ENCODE results near the gene NUDT8.
"Not testable (repeated sequence)": the region's sequence is repeated elsewhere in the genome, so short reads cannot be mapped to it uniquely, and the experiment has no call there.

NUDT8 gene

DNA sequence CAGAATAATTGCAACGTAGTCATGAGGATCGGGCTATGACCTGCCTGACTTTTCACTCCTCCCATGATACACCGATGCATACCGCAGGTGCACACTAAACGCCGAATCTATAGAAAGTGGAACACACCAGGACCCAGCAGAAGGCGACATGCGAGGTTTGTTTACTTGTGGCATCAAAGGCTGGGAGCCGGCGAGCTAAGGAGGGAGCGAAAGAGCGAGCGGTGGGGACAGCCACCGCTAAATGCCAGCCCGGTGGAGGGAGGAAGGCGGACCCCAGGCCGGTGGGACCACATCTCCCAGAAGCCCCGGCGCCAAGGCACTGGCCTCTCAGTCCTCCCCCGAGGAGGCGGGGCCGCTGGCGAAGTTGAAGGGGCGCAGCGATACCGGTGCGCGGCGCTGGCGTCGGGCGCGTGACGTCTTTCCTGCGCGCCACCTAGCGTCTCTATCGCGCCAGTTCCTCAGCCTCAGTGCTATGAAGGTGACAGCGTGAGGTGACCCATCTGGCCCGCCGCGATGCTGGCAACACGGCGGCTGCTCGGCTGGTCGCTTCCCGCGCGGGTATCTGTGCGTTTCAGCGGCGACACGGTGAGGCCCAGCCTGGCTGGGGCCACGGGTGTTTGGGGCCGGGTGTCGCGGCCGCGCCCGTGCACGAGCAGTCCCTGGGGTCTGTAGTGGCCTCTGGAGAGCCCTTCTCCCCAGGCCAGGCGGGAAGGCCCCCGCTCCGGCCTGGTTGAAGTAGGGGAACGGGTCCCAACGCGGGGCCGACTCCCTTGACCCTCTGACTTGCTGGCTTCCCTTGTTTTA, 23.0 kb downstream of the NUDT8 start, which contains the start of gene NDUFV1:
Gene NDUFV1 (plus strand): TSS at position 445 of the 804 bp plus-strand sequence. CDS start 69 bp downstream, at position 514.
- peak within 1 kb of the TSS; percentile 86 for H3K27ac ChIP-seq
- TF ChIP-seq, protein P1, sequence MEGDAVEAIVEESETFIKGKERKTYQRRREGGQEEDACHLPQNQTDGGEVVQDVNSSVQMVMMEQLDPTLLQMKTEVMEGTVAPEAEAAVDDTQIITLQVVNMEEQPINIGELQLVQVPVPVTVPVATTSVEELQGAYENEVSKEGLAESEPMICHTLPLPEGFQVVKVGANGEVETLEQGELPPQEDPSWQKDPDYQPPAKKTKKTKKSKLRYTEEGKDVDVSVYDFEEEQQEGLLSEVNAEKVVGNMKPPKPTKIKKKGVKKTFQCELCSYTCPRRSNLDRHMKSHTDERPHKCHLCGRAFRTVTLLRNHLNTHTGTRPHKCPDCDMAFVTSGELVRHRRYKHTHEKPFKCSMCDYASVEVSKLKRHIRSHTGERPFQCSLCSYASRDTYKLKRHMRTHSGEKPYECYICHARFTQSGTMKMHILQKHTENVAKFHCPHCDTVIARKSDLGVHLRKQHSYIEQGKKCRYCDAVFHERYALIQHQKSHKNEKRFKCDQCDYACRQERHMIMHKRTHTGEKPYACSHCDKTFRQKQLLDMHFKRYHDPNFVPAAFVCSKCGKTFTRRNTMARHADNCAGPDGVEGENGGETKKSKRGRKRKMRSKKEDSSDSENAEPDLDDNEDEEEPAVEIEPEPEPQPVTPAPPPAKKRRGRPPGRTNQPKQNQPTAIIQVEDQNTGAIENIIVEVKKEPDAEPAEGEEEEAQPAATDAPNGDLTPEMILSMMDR (conservative IDR thresholded peaks at IDR 0.05): peak; percentile 75
- TF ChIP-seq ZFX (IDR thresholded peaks at IDR 0.05): peak; percentile 76; the same call in 1 of the 2 replicates

DNA sequence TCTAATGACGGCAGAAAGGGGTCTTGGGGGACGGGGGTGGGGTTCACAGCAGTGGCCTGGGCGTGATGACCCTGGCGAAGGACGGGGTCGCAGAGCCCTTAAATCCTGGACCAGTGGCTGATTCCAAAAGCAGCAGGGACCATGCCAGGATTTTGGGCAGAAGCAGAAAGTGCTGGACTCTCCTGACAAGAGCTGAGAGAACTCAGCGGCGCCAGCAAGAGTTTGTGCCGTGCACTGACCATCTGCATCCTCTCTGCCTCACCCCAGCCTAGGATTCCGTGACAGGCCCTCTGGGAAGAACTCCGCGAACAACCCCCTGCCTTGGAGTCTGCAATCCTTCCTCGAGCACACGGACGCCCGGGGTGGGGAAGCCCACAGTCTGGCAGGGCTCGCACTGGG, 23.6 kb downstream of the NUDT8 start:
- peak overlapping the region; percentile 86 for H3K27ac ChIP-seq
- TF ChIP-seq, protein P1 (conservative IDR thresholded peaks at IDR 0.05): no peak
- TF ChIP-seq ZFX (IDR thresholded peaks at IDR 0.05): no peak

DNA sequence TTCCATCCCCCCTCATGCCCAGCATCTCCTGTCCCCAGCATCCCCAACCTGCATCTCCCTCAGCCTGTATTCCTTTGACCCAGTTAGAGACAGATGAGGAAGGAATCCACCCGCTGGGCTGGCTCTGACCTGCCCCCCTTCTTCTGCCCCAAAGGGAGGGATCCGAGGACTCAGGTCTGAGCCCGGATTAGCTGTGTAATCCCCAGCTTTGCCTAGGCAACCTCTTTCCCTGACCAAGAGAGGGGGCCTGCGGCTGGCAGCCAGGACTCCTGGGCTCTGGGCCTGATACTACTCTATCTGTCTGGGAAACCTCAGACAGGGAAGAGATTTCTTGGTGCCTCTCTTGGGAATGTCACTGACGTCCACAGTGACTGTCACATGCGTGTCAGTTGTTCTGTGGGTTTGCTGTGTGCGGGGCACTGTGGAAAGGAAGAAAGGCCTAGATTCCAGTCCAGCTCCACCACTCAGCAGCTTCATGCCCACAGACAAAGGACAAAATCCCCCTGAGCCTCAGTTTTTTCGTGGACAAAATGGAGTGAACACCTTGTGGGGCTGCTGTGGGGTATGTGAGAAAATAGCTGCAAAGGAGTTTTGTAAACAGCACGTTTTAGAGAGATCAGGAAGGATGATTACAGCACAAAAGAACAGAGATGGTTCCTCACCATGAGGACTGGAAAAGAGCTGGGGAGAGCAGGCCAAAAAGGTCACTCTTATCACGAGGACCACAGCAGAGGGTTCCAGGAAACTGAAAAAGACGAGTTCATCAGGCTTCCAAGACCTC, 24.3 kb downstream of the NUDT8 start:
- TF ChIP-seq, protein P1 (conservative IDR thresholded peaks at IDR 0.05): no peak
- no peak for TF ChIP-seq ZFX (IDR thresholded peaks at IDR 0.05)
- no peak overlapping the region for H3K27ac ChIP-seq

DNA sequence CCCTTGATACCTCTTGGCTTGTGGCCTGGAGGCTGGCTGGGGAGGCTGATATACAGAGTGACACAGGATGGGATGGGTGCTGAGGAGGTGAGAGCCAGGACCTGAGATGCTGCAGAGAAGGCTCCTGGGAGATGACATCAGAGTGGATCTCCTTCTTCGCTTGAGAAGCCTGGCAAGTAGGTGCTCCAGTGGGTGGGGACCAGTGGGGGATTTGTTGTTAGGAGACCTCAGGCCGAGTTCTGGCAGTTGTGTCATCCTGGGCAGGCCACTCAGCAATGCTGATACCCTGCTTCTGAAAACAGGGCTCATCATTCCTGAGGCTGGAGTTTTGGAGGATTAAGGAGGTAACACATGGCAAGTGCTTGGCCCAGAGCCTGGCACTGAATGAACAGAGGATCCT, 24.9 kb downstream of the NUDT8 start:
- no peak for TF ChIP-seq ZFX (IDR thresholded peaks at IDR 0.05)
- TF ChIP-seq, protein P1 (conservative IDR thresholded peaks at IDR 0.05): no peak
- H3K27ac ChIP-seq: no peak overlapping the region

DNA sequence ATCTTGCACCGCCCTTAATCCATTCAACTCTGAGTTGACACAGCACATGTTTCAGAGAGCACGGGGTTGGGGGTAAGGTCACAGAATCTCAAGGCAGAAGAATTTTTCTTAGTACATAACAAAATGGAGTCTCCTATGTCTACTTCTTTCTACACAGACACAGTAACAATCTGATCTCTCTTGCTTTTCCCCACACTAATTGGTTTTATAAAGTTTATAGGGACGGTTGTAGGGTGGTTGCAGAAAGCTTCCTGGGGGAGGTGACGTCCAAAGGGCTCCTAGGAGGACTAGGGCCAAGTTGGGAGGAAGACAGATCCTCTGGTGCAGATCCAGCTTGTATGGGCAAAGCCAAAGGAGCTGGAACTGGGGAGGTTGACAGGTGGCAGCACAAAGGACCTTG, 25.6 kb downstream of the NUDT8 start:
- not testable (repeated sequence) for H3K27ac ChIP-seq

DNA sequence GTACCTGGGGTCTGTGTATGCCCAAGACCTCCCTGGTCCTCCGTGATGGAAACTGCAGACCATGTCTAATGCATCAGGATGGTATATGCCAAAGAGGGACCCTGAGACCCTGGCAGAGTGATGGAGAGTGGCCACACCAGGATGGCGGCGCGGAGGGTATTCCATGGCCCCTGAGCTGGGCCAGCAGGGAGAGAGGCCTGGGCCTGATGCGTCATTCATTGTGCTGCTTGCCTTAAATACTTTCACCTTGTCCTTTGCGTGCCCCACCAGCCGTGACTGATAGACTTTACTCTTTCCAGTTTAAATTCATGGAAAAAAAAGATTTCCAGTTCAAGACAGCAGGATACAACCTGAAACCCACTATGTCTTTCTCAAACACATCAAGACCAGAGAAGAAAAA, 28.6 kb downstream of the NUDT8 start:
- no peak overlapping the region for H3K27ac ChIP-seq
- TF ChIP-seq, protein P1 (conservative IDR thresholded peaks at IDR 0.05): no peak
- TF ChIP-seq ZFX (IDR thresholded peaks at IDR 0.05): no peak

DNA sequence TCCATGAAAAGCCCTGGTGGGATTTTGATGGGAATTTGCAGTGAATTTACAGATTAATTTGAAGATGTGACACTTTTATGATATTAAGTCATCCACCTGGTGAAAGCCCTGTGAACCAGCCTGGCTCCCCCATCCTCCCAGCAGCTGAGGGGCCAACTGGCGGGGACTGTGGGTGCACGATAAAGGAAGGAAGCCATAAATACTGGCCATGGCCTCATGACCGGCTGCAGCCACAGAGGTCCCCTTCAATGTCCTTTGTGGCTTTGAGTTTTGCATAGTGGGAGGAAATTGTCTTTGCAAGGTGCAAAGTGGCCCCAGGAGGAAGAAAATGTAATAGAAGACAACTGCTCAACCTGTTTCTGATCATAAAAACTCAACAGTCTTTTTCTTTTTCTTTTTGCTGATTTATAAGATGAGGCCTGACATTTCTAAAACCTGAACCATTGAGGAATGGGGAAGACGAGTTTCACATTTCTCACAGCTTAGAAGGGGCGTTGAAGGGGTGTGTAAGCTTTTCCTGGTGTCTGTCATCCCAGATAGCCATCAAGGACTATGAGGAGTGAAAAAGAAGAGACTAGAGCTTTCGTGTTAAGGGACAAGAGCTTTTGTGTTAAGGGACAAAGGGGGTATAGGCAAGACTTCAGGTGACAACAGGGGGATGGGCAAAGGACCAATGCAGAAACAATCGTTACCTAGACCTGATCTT, 29.3 kb downstream of the NUDT8 start:
- TF ChIP-seq, protein P1 (conservative IDR thresholded peaks at IDR 0.05): no peak
- no peak for TF ChIP-seq ZFX (IDR thresholded peaks at IDR 0.05)
- no peak overlapping the region for H3K27ac ChIP-seq

Measured in C4-2B (cell line).